MCF 10A (cell line): Measurements from ENCODE around the gene DRG2. TPM values are rescaled to one million over a fixed set of nuclear protein-coding genes. Genes with fewer than 3 reads are reported as not detected.

Source experiments
- BruUV-seq: library from RNA; stranded (reverse); fragments of 400-500 nt; replicated peaks from 2 replicates; lab custom pipeline; 2021; lab: Mats Ljungman, UMichigan
- CTCF ChIA-PET: fragments of 300-600 bp; sonication (Branson Sonifier 250); formaldehyde crosslinking; extraction: SDS; loops from one replicate; lab custom pipeline; 2021; ENCODE audit warnings: antibody characterized with exemption, inconsistent platforms; lab: Yijun Ruan, JAX
- POLR2A ChIA-PET: fragments of 300-600, 350-650 bp; sonication (Branson Sonifier 250); formaldehyde crosslinking; extraction: SDS; loops from one replicate; lab custom pipeline; 2020; ENCODE audit warnings: antibody characterized with exemption, inconsistent platforms; lab: Yijun Ruan, JAX
- DNase-seq: peaks from one replicate; pipeline ENCODE4 v3.0.0-alpha.2; 2018; ENCODE audit not compliant: unreplicated experiment
- H3K27ac Mint-ChIP-seq: one replicate; pipeline ENCODE4 v1.8.0; 2022; ENCODE audit warnings: mild to moderate bottlenecking, low read depth, mixed read lengths; ENCODE audit not compliant: unreplicated experiment
- H3K27me3 Mint-ChIP-seq: one replicate; pipeline ENCODE4 v1.8.0; 2022; ENCODE audit warnings: mixed read lengths; ENCODE audit not compliant: insufficient read depth, unreplicated experiment
- H3K36me3 Mint-ChIP-seq: one replicate; pipeline ENCODE4 v1.8.0; 2022; ENCODE audit warnings: mild to moderate bottlenecking, moderate library complexity, mixed read lengths; ENCODE audit not compliant: insufficient read depth, unreplicated experiment
- H3K4me1 Mint-ChIP-seq: one replicate; pipeline ENCODE4 v1.8.0; 2022; ENCODE audit warnings: mixed read lengths; ENCODE audit not compliant: insufficient read depth, unreplicated experiment
- H3K4me3 Mint-ChIP-seq: one replicate; pipeline ENCODE4 v1.8.0; 2022; ENCODE audit warnings: mild to moderate bottlenecking, moderate library complexity, mixed read lengths; ENCODE audit not compliant: unreplicated experiment
- H3K9me3 Mint-ChIP-seq: one replicate; pipeline ENCODE4 v1.8.0; 2022; ENCODE audit warnings: mixed read lengths; ENCODE audit not compliant: unreplicated experiment
- intact Hi-C: fragments of 100-400 bp; cut with micrococcal nuclease; formaldehyde crosslinking; loops from 2 replicates; pipeline ENCODE4 v1.14.1; 2022
- total RNA-seq: library from RNA; stranded (reverse); gene quantifications from 2 replicates; pipeline ENCODE4 v1.2.3, GENCODE V29; 2022
- TF ChIP-seq, protein P1 (sequence below): fragments of 200-600 bp; IDR thresholded peaks from one replicate; pipeline ENCODE4 v1.8.0; 2022; ENCODE audit warnings: antibody characterized with exemption, mild to moderate bottlenecking; ENCODE audit not compliant: unreplicated experiment

Gene DRG2
- total RNA-seq, 1 experiment from 2014 or later, result 39.5 TPM

DNA sequence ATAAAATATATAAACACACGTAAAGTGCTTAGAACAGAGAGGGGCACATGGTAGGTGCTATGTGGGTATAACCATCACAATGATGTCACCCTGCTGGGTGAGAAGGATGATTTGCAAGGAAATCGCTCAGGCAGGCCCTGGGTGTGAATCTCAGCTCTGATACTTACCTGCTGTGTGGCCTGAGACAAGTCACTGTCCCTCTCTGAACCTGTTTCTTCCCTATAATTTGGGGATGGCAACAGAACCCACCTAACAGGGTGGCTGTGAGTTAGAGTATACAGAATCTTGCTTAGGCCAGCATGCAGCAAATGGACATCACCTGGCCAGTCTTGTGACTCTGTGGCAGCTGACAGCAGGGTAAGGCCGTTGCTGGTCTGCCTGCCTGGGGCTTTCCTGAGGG is 59.2 kb downstream of the DRG2 start:
- H3K36me3 Mint-ChIP-seq, result no peaks in the 10 kb centered on the region
- intact Hi-C loops, result loop anchor here (10.0 kb wide), 1 partner anchor 68 kb away; no protein-coding TSS in a partner anchor
- H3K9me3 Mint-ChIP-seq, result no peaks in the 10 kb centered on the region
- BruUV-seq, result no TSS peak
- ChIA-PET POLR2A (interaction anchor here (0.6 to 1.1 kb wide), 2 partner anchors 11 to 1199 kb away, joined by 4 read pairs; no protein-coding TSS in a partner anchor), CTCF (interaction anchor here (1.3 kb wide), 1 partner anchor 71 kb away, joined by 3 read pairs; no protein-coding TSS in a partner anchor)
- TF ChIP-seq, protein P1, sequence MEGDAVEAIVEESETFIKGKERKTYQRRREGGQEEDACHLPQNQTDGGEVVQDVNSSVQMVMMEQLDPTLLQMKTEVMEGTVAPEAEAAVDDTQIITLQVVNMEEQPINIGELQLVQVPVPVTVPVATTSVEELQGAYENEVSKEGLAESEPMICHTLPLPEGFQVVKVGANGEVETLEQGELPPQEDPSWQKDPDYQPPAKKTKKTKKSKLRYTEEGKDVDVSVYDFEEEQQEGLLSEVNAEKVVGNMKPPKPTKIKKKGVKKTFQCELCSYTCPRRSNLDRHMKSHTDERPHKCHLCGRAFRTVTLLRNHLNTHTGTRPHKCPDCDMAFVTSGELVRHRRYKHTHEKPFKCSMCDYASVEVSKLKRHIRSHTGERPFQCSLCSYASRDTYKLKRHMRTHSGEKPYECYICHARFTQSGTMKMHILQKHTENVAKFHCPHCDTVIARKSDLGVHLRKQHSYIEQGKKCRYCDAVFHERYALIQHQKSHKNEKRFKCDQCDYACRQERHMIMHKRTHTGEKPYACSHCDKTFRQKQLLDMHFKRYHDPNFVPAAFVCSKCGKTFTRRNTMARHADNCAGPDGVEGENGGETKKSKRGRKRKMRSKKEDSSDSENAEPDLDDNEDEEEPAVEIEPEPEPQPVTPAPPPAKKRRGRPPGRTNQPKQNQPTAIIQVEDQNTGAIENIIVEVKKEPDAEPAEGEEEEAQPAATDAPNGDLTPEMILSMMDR, result no peak
- H3K27me3 Mint-ChIP-seq, result no peaks in the 10 kb centered on the region
- DNase-seq, result no peak
- H3K4me3 Mint-ChIP-seq, result no peak overlapping the region
- H3K4me1 Mint-ChIP-seq, result no peaks in the 10 kb centered on the region
- no peak overlapping the region for H3K27ac Mint-ChIP-seq

GRCh38 chr17:18148586-18148985 is 60.8 kb downstream of the DRG2 start:
- H3K27me3 Mint-ChIP-seq, result no peaks in the 10 kb centered on the region
- peaks cover 6% of the 10 kb centered on the region for H3K4me1 Mint-ChIP-seq
- no peak overlapping the region for H3K4me3 Mint-ChIP-seq
- no peak overlapping the region for H3K27ac Mint-ChIP-seq
- H3K36me3 Mint-ChIP-seq, result no peaks in the 10 kb centered on the region
- POLR2A ChIA-PET, result interaction anchor here (1.1 to 1.2 kb wide), 2 partner anchors 10 to 14 kb away, joined by 3 read pairs; no protein-coding TSS in a partner anchor
- no peak for DNase-seq
- intact Hi-C loops, result loop anchor here (10.0 kb wide), 1 partner anchor 66 kb away; no protein-coding TSS in a partner anchor
- CTCF ChIA-PET, result interaction anchor here (1.5 kb wide), 1 partner anchor 8 kb away, joined by 3 read pairs; no protein-coding TSS in a partner anchor
- TF ChIP-seq, protein P1, result no peak
- no TSS peak for BruUV-seq
- H3K9me3 Mint-ChIP-seq, result no peaks in the 10 kb centered on the region

DNA sequence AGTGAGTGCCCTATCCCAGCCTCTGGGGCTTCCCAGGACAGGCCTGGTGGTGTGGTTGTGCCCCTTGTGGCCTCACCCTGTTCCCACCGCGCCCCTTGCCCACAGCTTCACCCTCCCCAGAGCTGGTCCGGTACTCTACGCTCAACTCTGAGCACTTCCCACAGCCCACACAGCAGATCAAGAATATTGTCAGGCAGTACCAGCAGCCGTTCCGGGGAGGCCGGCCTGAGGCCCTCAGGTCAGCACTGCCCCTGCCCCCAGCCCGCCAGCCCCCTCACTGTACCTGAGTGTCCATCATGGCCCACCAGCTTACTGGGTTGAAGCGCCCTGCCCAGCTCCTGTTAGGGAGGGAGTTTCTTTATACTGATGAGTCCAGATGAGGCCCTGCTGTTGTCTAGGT is 63.5 kb downstream of the DRG2 start:
- TF ChIP-seq, protein P1, result no peak
- Mint-ChIP-seq H3K36me3 (no peaks in the 10 kb centered on the region), H3K27me3 (no peaks in the 10 kb centered on the region), H3K9me3 (no peaks in the 10 kb centered on the region), H3K4me3 (no peak overlapping the region), H3K4me1 (peaks cover 6% of the 10 kb centered on the region), H3K27ac (no peak overlapping the region)
- CTCF ChIA-PET, result interaction anchor here (1.4 kb wide), 1 partner anchor 9 kb away, joined by 4 read pairs; no protein-coding TSS in a partner anchor
- POLR2A ChIA-PET, result interaction anchor here (0.8 kb wide), 1 partner anchor 46 kb away, joined by 3 read pairs; no protein-coding TSS in a partner anchor
- BruUV-seq, result no TSS peak
- DNase-seq, result no peak
- intact Hi-C loops, result no loop called here

DNA sequence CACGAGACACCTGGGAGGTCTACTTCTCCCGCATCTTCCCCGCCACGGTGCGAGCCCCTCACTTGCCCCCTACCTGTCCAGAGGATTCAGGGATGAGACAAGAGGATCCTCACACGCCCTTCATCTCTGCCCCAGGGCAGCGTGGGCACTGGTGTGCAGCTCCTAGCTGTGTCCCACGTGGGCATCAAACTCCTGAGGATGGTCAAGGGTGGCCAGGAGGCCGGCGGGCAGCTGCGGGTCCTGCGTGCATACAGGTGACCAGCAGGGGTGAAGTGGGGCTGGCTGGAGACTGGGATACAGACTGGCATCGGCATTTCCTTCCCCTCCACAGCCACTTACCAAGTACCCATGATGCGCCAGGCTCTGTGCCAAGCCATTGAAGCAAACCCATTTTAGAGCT is 67.4 kb downstream of the DRG2 start:
- CTCF ChIA-PET, result interaction anchor here (1.1 to 3.3 kb wide), 3 partner anchors 13 to 46 kb away, joined by 3 to 25 read pairs (median 5); no protein-coding TSS in a partner anchor
- Mint-ChIP-seq H3K36me3 (no peaks in the 10 kb centered on the region), H3K27me3 (no peaks in the 10 kb centered on the region), H3K27ac (no peak overlapping the region), H3K9me3 (no peaks in the 10 kb centered on the region), H3K4me1 (peaks cover 17% of the 10 kb centered on the region), H3K4me3 (no peak overlapping the region)
- intact Hi-C loops, result no loop called here
- TF ChIP-seq, protein P1, result no peak
- no peak for DNase-seq
- POLR2A ChIA-PET, result interaction anchor here (0.9 to 3.3 kb wide), 2 partner anchors 10 to 29 kb away, joined by 5 to 11 read pairs; partner anchors contain the start of gene ALKBH5
- no TSS peak for BruUV-seq
